Testis (tissue), 3 donors: ENCODE data around the gene UBB. TPM values are rescaled to one million over a fixed set of nuclear protein-coding genes. Genes with fewer than 3 reads are reported as not detected.
A peak's percentile ranks its signal among the peaks of the same experiment; 100 is the strongest.

ENCODE experiments used
- DNase-seq: peaks from one replicate; pipeline ENCODE4 v3.0.0-alpha.2; 2019
- H3K27ac ChIP-seq, 2 donors: fragments of 200-600 bp; sonication (generic); one replicate each; pipeline ENCODE4 v1.5.1; 2019
- H3K27me3 ChIP-seq: fragments of 200-600 bp; sonication (generic); one replicate; pipeline ENCODE4 v1.5.1; 2019
- H3K36me3 ChIP-seq: fragments of 200-600 bp; sonication (generic); one replicate; pipeline ENCODE4 v1.5.1; 2017; ENCODE audit warnings: low read depth; ENCODE audit errors: missing control alignments
- H3K4me1 ChIP-seq: fragments of 200-600 bp; sonication (generic); one replicate; pipeline ENCODE4 v1.5.1; 2019
- H3K4me3 ChIP-seq, 2 donors: fragments of 200-600 bp; sonication (generic); one replicate each; pipeline ENCODE4 v1.5.1; 2017 to 2019
- H3K9me3 ChIP-seq: fragments of 200-600 bp; sonication (generic); one replicate; pipeline ENCODE4 v1.5.1; 2017
- POLR2A ChIP-seq: fragments of 450-650 bp; IDR thresholded peaks from one replicate; pipeline ENCODE4 v1.6.1; 2017; ENCODE audit warnings: antibody characterized with exemption, mild to moderate bottlenecking, moderate library complexity
- WGBS, 2 donors: methylation state at CpG; one replicate each; pipeline ENCODE4 v1.1.5; 2018; 5-methylcytosine and 5-hydroxymethylcytosine counted together
- intact Hi-C: fragments of 100-400 bp; cut with DNase I; formaldehyde crosslinking; loops from one replicate; pipeline ENCODE4 v1.15.1; 2023; ENCODE audit warnings: low total_unique reads
- polyA plus RNA-seq: library from polyadenylated mRNA; stranded (reverse); fragments of 350-450 nt; fragmentation: Illumina TruSeq; extraction: RNeasy Lipid Tissue Mini Kit (QIAGEN cat#74804); gene quantifications from one replicate; pipeline ENCODE4 v1.2.3, GENCODE V29; 2014; ENCODE audit warnings: low read depth, low replicate concordance; ENCODE audit not compliant: insufficient read depth
- total RNA-seq, 2 donors: library from RNA; depleted of rRNA; stranded (reverse); fragments of >200 nt; gene quantifications; one replicate each; pipeline ENCODE4 v1.2.3, GENCODE V29; 2016
- TF ChIP-seq, protein P1 (sequence below), 3 experiments: fragments of 450-650 bp in 2 of 3; fragments of 200-600 bp in 1 of 3; sonication (generic) in 1 of 3; IDR thresholded peaks; one replicate each; pipeline ENCODE4 v1.5.1; 2016 to 2019; ENCODE audit warnings: antibody characterized with exemption in 3 of 3, mild to moderate bottlenecking in 2 of 3, moderate library complexity in 1 of 3

UBB gene
- total and polyA plus RNA-seq, 3 donors from 2014 or later: 1,859 to 3,514 (median 1,996) TPM

DNA sequence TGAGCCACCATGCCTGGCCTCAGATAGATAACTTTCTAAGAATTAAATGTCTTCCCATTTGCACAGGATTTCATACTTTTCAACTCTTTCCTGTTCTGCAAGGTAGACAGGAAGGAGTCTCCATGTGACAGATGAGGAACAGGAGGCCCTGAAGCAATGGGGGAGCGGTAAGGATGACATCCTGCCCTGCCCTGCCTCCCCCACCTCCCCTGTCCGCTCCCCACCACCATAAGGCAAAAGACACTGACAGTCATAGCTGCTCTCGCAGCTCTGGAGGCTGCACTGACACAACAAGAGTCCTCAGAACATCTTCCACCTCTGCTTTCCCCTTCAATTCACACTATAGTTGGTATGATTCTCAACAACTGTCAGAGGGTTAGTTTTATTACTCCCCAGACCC lies 37.3 kb upstream of the UBB start:
- H3K9me3 ChIP-seq: no peaks in the 10 kb centered on the region
- TF ChIP-seq POLR2A: no peak
- TF ChIP-seq, protein P1, sequence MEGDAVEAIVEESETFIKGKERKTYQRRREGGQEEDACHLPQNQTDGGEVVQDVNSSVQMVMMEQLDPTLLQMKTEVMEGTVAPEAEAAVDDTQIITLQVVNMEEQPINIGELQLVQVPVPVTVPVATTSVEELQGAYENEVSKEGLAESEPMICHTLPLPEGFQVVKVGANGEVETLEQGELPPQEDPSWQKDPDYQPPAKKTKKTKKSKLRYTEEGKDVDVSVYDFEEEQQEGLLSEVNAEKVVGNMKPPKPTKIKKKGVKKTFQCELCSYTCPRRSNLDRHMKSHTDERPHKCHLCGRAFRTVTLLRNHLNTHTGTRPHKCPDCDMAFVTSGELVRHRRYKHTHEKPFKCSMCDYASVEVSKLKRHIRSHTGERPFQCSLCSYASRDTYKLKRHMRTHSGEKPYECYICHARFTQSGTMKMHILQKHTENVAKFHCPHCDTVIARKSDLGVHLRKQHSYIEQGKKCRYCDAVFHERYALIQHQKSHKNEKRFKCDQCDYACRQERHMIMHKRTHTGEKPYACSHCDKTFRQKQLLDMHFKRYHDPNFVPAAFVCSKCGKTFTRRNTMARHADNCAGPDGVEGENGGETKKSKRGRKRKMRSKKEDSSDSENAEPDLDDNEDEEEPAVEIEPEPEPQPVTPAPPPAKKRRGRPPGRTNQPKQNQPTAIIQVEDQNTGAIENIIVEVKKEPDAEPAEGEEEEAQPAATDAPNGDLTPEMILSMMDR (IDR thresholded peaks at IDR 0.05): no peak
- H3K36me3 ChIP-seq: no peaks in the 10 kb centered on the region
- H3K4me3 ChIP-seq: no peak overlapping the region
- DNase-seq: no peak
- H3K27me3 ChIP-seq: no peaks in the 10 kb centered on the region
- H3K27ac ChIP-seq: no peak overlapping the region
- intact Hi-C loops: no loop called here
- H3K4me1 ChIP-seq: no peaks in the 10 kb centered on the region
- 84 to 87% methylated on average over 3 of the region's 3 CpGs for WGBS, 2 donors

DNA sequence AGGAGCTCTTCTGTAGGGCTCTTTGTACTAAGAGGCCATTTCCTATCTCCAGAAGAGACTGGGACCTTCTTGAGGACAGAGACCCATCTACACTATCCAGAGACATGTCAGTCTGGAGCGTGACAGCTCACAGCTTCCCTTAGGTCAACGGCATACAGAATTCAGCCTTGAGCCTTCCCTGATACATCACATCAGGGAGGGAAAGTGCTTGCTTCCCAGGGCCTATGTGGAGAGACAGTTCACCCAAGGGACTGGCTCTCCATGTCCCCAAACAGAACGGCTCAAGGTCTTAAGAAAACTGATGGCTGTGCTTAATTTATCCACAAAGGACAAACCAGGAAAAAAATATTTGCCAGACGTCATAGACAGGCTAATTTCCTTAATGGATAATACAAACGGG lies 35.3 kb upstream of the UBB start:
- Histone ChIP-seq H3K9me3 (no peaks in the 10 kb centered on the region), H3K4me1 (no peaks in the 10 kb centered on the region), H3K27ac (no peak overlapping the region), H3K27me3 (no peaks in the 10 kb centered on the region), H3K36me3 (no peaks in the 10 kb centered on the region), H3K4me3 (no peak overlapping the region)
- 66 to 68% methylated on average over 5 of the region's 5 CpGs for WGBS, 2 donors
- intact Hi-C loops: no loop called here
- DNase-seq: no peak
- no peak for TF ChIP-seq POLR2A
- TF ChIP-seq, protein P1 (IDR thresholded peaks at IDR 0.05): no peak

DNA sequence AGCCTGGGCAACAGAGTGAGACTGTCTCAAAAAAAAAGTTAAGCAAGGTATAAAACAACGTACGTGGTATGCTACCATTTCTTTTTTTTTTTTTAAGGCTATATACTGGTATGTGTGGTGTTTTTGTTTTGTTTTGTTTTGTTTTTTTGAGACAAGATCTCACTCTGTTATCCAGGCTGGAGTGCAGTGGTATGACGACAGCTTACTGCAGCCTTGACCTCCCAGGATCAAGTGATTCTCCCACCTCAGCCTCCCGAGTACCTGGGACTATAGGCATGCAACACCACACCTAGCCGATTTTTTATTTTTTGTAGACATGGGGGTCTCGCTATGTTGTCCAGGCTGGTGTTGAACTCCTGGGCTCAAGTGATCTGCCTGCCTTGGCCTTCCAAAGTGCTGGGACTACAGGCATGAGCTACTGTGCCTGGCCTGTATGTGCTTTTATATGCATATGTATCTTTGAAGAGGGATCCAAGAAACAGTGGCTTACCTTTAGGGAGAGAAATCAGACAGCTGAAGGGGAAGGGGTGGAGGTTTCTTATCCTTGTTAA lies 34.1 kb upstream of the UBB start:
- H3K27me3 ChIP-seq: no peaks in the 10 kb centered on the region
- intact Hi-C loops: no loop called here
- H3K9me3 ChIP-seq: no peaks in the 10 kb centered on the region
- no peak for DNase-seq
- no peaks in the 10 kb centered on the region for H3K36me3 ChIP-seq
- no peak overlapping the region for H3K27ac ChIP-seq
- TF ChIP-seq, protein P1 (IDR thresholded peaks at IDR 0.05): no peak
- no peak for TF ChIP-seq POLR2A
- 86 to 90% methylated on average over 6 of the region's 6 CpGs for WGBS, 2 donors
- H3K4me1 ChIP-seq: peaks cover 2% of the 10 kb centered on the region
- no peak overlapping the region for H3K4me3 ChIP-seq

DNA sequence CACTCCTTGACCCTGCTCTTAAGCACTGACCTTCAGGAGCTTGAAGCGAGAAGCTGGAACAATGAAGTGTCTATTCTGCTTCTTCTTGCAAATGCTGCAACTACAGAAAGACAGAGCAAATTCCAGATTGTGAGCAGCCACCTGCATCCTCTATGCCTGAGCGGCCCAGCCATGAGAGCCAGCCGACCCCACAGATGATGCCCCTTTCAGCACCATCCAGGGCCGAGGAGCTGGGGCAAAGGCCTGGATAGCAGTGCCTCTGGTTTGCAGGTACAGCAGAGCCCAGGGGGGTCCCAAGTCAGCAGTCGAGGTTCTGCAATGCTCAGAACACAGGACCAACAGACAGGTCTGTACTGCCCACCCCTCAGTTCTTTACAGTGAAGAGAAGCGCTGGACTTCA lies 32.3 kb upstream of the UBB start:
- intact Hi-C loops: no loop called here
- WGBS, 2 donors: 80 to 83% methylated on average over 4 to 6 of the region's 6 CpGs
- TF ChIP-seq POLR2A: no peak
- TF ChIP-seq, protein P1 (IDR thresholded peaks at IDR 0.05): no peak

DNA sequence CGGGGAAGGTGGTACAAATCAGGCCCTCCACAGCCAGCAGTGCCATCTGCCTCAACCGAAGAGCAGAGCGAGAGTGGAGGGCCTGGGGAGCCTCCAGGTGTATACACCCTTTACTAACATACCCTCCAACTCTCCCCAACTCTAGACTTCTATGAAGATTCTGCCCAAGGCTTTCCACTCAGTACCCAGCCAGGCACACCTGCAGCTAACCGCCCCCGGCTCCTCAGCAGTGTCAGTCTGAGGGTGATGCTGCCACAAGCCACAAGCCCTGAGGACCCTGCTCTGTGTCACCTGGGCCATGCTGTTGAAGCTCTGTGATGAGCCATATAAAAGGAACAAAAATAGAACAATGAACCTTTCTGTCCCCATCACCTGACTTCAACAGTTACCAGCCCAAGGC lies 31.5 kb upstream of the UBB start:
- no peak for TF ChIP-seq POLR2A
- TF ChIP-seq, protein P1 (IDR thresholded peaks at IDR 0.05): no peak
- no peaks in the 10 kb centered on the region for H3K9me3 ChIP-seq
- intact Hi-C loops: no loop called here
- 93 to 100% methylated on average over 5 of the region's 5 CpGs for WGBS, 2 donors
- H3K4me3 ChIP-seq: no peak overlapping the region
- no peaks in the 10 kb centered on the region for H3K27me3 ChIP-seq
- no peak for DNase-seq
- H3K27ac ChIP-seq: peak overlapping the region in 1 of 2 donors; percentile 50
- H3K36me3 ChIP-seq: no peaks in the 10 kb centered on the region
- H3K4me1 ChIP-seq: peaks cover 4% of the 10 kb centered on the region

More for the DNA sequence above, 32.3 kb upstream of the UBB start:
- DNase-seq: no peak
- H3K4me1 ChIP-seq: peaks cover 4% of the 10 kb centered on the region
- no peak overlapping the region for H3K4me3 ChIP-seq
- no peaks in the 10 kb centered on the region for H3K27me3 ChIP-seq
- no peaks in the 10 kb centered on the region for H3K9me3 ChIP-seq
- peak overlapping the region in 1 of 2 donors; percentile 50 for H3K27ac ChIP-seq
- H3K36me3 ChIP-seq: no peaks in the 10 kb centered on the region
